Anterior cingulate cortex (tissue), 58 donors: ENCODE results near the gene TMEM238L.
"Not testable (repeated sequence)": the region's sequence is repeated elsewhere in the genome, so short reads cannot be mapped to it uniquely, and the experiment has no call there.

Experiments used
- DNase-seq, 58 donors: peaks; one replicate each; lab custom pipeline; 2025; lab: John Stamatoyannopoulos, UW

The TMEM238L gene, protein sequence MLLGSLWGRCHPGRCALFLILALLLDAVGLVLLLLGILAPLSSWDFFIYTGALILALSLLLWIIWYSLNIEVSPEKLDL

DNA sequence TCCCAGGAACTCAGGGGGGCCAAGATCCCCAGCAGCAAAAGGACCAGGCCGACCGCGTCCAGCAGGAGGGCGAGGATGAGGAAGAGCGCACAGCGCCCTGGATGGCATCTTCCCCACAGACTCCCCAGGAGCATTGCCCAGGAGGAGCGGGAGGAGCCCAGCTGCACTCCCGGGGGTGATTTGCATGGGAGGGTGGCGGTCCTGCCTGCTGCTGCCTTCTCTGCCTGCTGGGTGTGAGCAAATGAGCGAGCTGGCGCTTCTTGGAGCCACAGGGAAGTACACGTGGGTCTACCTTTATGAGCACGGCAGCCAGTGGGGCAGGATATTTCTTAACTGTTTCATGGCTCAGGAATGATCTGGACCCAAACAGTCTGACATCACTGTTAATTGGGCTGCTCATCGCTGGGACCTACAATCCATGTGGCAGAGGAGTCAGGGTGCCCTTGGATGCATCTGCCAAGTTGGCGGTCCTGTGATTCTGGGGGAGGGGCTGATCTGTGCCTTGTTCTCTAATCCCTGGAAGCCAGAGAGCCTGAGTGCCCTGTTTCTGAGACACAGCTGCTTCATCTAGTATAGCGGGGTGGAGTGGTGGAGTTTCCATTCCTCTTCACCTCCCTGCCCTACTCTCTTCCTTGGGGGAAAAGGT is at the start of gene TMEM238L:
Gene TMEM238L, minus strand, starts transcription at position 270 of the 646 bp plus-strand sequence. Its CDS starts 136 bp downstream, at position 134.
- DNase-seq = peak in 1 of 58 donors; percentile 2

DNA sequence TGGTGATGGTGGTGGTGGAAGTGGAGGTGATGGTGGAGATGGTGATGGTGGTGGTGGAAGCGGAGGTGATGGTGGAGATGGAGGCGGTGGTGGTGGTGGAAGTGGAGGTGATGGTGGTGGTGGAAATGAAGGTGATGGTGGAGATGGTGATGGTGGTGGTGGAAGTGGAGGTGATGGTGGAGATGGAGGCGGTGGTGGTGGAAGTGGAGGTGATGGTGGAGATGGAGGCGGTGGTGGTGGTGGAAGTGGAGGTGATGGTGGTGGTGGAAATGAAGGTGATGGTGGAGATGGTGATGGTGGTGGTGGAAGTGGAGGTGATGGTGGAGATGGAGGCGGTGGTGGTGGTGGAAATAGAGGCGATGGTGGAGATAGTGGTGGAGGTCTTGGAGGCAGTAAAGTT is 42.7 kb upstream of the TMEM238L start:
- not testable (repeated sequence) for DNase-seq

DNA sequence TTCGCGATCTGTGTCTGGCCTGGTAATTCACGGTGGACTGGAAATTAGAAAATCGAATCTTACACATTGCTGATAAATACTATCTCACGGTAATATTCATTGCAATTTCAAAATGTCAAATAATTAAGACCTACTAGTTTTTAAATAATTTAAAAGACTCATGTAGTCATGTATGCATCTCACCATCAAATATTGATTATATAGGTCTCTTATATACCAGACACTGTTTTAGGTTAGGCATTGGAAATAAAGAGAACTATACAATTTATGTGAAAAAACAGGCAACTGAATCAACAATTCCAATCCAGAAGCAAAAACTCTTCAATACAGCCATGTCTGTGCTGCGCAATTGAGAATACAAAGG is 41.5 kb upstream of the TMEM238L start:
- no peak for DNase-seq

DNA sequence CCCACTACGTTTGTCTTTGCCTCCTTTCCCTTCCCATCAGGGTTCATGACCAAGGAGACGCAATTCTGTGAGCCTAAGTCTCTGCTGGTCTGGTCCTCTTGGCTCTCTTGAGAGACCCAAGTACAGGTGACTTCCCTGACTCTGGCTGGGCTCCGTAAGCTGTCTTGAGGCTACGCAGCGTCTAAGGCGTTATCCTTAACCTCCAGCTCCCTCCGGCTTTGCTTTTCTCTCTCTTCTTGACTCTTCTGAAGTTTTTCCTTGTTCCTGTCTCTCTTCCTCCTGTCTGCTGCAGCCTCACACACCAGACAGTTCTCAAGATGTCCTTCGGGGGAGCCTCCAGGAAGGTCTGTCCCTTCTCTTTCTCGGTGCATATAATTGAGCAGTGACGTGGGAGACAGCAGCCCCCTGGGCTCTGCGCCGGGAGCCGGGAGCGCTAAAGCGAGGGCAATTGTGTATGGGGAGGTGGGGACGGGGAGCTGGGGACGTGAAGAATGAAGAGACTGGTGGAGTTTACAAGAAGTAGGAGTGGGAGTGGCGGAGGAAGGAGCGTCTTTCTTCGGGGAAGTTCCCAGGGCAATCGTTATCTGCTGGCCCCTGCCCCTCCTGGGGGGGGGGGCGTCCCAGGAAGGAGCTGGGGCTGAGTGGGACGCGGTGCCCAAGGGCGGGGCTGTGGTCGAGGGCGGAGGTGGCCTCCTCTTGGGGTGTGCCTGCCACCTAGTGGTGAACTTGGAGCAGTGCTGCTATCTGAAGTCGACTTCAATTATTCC is 40.9 kb upstream of the TMEM238L start:
- DNase-seq = peak in 54 of 58 donors; percentile 8 to 72 (median 39)

DNA sequence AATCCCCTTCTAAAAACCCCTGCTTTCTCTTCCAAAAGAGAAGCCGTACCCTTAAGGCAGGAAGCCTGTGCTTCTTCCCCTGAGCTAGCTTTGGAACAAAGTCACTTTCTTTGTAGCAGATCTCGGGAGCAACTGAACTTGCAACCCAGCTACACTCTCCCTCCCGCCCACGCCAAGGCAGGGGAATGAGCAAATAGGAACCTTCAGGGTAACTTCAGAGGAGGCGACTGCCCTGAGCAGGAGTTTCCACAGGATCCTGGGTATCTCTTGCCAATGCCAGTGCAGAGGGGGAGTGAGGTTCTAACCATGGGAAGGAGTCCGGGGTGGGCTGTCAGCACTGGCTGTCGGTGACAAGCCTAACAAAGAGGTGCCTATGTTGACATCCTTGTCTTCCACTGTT is 39.9 kb upstream of the TMEM238L start:
- DNase-seq = peak in 9 of 58 donors; percentile 3 to 34 (median 7)

DNA sequence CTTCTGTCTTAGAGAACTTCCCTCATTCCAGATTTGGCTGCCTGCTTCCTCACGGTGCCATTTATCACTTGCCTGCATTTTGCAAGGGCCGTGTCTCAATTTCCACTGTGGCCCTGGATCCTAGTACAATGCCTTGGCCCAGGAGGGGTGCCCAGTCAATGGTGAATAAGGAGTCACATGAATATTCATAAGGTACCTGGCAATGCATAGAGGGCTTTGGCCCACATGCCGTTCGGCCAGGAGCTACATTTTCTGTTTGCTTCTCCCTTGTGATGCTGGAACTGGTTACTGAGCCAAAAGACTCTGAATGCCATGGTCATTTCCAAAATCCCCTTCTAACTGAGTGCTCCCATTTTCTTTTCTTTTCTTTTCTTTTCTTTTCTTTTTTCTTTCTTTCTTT is 38.8 kb upstream of the TMEM238L start:
- peak in 48 of 58 donors; percentile 3 to 92 (median 51) for DNase-seq

DNA sequence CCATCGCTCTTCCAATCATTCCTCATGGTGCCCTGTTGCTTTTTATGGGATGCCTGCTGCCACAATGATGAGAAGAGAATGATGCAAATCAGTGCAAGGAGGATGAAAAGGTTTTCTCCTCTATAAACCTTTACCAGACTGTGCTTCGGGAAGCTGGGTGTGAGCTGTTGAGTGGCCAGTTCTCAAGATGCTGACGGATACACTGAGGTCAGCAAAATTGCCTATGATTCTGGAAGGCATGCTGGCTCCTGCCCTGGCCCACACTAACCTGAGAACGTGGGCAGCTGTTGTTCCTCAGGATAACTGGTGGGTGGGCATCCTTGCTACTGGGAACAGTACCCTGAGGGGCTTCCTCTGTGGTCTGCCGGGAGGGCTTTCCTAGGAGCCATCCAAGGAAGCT is 34.8 kb upstream of the TMEM238L start:
- no peak for DNase-seq

DNA sequence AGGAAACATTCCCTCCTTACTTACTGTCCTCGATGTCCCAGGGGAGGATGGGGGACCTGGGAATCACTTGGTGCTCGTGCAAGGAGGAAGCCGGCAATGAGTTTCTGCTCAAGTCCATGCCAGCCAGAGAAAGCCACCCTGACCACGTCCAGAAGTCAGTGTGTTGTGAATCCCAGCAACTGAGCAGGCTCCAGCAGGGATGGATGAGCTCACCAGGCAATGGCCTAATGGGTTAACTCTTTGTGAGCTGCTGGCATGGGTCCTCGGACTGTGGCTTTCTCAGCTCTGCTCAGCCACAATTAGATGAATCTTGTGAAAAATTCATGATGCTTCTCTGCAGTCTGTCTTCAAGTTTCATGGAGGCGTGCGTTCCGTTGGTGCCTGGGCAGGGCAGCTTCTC is 34.0 kb upstream of the TMEM238L start, which contains the start of gene PIRT:
Gene PIRT, minus strand, starts transcription at position 167 of the 400 bp plus-strand sequence. CDS start 12,442 bp downstream, outside the sequence.
- peak in 4 of 58 donors; percentile 2 to 26 (median 12) for DNase-seq

DNA sequence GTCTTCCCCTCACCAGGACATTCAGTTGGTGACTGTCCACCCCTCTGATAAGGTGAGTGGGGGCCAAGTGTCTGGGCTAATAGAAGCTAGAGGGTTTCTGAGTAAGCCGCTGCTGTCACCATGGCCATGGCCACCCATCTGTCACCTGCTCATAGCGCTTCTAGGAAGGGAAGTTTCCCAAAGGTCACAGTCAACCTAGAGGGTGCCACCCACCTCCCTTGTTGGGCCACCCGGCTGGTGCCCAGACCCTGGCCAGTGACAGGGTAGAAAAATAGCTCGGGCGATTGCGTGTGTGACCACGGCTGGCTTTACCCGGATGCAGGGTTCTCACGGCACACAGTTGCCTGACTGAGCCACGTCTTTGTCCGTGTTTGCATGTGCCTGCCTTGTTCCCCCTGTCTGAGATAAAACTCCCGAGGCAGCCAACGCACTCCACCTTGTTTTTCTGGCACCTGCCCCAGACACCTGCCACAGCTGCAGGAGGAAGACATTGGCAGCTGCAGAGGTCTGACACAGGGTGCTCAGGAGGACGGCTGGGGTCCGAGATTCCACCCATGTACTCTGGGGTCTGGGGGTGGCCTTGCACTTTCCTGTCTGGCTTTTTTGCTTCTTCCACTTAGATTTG is 33.2 kb upstream of the TMEM238L start:
- DNase-seq = no peak

DNA sequence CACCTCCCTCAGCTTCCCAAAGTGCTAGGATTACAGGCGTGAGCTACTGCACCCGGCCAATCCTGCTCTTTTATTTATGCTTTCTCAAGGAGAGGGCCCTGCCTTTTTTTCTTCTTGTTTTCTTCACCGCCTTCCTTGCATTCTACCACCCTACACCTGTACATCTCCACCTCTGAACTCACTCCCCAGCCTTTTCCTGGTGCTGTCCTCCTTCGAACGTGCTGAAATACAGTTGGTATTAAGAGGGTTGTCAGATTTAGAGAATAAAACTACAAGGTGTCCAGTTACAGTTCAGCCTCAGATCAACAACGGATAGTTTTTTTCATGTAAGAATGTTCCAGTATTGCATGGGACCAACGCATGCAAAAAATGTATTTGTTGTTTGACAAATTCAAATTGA is 32.2 kb upstream of the TMEM238L start:
- no peak for DNase-seq

DNA sequence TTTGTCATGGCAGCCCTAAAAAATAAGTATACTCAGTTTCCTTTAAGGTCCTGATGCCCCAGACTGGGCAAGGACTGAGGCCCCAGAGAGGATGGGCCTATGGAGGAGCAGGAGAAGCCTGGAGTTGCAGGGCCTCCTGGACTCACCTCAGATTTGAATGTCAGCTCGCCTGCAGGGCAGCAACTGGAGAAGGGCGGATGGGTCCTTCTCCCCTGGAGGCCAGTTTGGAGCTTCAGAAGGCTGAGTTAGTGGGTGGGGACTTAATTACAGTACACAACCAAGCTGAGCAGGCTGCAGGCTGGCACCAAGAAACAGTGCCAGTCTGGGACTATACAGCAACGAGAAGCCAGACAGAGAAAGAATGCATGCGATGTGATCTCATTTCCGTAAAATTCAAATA is 27.8 kb upstream of the TMEM238L start:
- DNase-seq = no peak

DNA sequence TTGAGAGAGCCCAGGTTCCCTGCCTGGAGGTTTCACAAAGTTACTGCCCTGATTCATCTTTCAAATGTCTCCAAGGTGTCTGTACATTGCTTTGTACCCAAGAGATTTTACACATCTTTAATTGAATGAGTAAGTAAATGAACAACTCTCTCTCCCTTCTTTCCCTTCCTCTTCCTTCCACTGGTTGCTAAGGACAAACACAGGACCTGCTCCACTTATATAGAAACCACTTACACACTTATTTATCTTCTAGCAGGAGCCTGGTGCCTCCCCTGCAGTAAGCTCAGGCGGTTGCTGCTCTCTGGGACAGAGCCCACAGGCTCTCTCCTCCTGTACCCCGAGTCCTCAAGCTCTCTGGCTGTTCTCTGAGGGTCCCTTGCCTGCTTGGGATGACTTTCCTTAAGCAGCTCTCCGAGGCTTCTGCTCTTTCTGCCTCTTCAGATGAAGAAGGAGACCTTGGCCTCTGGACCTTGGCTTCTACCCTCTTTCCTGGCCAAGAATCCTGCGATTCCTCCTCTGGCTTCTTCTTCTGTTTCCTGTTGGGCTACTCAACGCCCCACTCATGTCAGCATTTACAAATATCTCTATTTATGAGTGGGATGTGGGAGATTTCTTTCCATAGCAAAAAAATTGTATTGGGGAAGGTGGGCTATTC is 24.1 kb upstream of the TMEM238L start:
- no peak for DNase-seq

DNA sequence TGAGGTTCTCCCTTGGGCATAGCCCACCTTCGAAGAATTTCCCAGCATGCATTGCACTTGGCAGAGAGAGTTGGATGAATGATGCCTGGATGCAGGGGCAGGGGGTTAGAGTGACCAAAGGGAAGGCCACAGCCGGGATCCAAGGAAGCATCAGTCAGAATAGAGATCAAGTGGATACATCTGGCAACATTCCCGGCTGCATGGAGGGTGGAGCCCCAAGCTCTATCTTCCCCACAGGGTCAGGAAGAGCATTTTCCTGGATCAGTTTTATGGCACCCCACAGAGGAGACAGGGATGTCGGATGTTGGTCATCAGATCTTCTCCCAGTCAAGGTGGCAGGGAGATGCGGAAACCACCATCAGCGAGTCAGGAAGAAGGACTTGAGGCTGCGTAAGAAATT is 21.0 kb upstream of the TMEM238L start:
- DNase-seq = no peak

DNA sequence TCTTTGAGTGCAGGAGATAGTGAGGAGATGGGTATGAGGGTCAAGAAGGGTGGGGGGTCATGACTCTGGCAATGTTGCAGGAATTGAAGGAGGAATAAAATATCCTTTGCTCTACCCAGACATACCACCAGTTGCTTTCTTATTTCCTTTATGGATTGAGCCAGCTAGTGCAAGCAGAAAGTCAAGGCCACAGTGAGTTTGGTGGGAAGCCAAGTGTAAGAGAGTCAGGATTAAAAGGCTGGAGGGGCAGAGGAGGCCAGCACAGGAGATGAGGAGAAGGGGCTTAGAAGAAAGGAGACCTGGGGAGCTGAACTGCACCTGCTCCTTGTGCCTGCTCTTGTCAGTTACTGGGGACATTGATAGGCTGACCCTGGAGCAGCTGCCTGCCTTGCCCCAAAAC is 17.9 kb upstream of the TMEM238L start:
- no peak for DNase-seq

DNA sequence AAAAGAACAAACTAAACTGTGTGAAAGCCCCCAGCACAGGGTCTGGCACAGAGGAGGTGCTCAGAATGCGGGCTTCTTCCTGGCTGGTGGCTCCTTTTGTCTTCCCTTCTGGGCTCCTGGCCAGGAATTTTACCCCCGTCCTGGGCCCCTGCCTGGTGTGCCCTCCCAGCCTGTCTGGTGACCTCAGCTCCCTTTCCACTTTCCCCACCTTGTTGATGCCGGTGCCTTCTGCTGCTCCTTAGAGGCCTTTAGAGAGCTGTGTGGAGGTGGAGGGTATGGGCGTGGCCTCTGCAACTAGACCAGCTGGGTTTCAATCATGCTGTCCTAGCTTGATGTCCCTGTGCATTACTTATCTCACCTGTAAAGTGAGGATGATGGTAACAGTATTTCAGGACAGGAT is 17.2 kb upstream of the TMEM238L start:
- DNase-seq = no peak

DNA sequence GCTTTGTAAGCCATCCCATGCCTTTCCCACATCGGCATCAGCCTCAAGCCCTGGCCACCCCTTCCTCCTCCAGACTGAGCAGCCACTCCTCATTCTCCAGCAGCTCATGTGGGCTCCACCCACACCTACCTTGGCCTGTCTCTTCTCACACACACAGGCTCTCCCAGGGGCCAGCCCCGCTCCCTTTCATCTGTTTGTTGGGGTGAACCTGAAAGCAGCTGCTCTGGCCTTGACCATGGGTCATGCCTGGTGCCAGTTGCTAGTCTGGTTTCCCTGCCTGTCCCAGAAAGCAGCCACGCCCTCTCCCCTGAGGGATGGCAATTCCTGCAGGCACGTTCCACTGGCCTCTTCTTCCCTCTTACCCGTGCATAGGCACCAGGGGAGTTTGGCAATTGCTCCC is 11.4 kb upstream of the TMEM238L start:
- DNase-seq = no peak

DNA sequence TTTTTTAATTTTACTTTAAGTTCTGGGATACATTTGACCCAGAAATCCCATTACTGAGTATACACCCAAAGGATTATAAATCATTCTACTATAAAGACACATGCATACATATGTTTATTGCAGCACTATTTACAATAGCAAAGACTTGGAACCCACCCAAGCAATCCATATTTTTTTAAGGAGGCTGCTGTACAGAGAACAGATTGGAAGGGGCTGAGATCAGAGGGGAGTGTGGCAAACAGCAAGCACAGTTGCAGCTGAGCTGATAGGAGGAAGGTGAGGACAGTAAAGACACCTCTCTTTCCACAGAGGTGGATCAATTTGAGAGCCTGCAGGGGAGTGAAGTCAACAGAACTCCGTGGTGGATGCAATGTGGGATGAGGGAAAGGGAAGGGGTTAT is 10.2 kb upstream of the TMEM238L start:
- no peak for DNase-seq

DNA sequence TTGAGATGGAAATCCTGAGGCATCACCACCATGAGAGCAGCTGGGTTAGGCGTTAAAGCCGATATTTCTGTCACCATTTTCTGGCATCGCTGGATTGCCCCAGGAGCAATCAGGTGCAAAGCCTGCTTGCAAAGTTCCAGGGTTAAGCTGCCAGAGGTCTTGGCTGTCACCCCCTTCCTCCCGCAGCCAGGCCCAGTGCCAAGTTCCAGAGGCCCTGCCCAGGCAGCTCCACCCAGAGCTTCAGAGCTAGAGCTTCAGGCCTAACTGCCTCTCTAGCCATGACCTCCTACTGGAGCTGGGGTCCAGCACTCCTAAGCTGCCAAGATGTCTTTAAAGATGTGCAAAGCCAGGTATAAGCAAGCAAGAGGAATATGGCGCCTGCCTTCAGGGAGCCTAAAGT is 8.8 kb upstream of the TMEM238L start:
- DNase-seq = peak in 10 of 58 donors; percentile 4 to 14 (median 7)

DNA sequence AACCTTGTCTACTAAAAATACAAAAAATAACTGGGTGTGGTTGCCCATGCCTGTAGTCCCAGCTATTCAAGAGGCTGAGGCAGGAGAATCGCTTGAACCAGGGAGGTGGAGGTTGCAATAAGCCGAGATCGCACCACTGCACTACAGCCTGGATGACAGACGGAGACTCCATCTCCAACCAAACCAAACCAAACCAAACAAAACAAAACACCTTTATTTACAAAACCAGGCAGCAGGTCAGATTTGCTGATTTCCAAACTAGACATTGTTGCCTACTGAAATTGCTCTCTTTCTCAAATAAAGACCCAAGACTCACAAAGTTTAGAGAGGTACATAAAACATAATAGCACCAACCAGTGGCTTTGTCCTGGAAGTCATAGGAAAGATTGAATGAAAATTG is 5.7 kb upstream of the TMEM238L start:
- no peak for DNase-seq

DNA sequence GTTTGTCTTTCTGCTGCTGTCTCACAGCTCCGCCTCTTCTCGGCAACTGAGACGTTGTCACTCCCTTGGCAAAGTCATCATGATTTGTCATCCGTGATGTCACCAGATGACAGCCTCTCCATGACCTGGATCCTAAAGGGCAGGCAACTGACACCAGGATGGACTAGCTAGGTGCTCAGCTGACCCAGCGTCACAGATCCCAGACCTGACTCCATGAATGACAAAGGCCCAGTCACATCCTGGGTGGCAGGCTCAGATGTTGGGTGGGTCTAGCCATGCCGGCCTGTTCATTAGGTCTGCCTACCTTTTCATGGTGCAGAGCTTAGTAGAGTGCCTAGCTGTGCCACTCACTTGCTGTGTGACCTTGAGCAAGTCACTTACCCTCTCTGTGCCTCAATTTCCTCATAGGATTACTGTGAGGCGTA is 3.8 kb upstream of the TMEM238L start:
- DNase-seq = no peak
